Parathyroid adenoma (tissue), 2 donors: Measurements from ENCODE around the gene TMEM150B.

Experiments used
- H2AFZ ChIP-seq: fragments of 300-600 bp; sonication (generic); one replicate; pipeline ENCODE4 v1.7.0; 2017; ENCODE audit warnings: antibody characterized with exemption, mild to moderate bottlenecking
- H3K27ac ChIP-seq: fragments of 300-600 bp; sonication (generic); one replicate; pipeline ENCODE4 v1.7.0; 2017
- H3K27me3 ChIP-seq: fragments of 300-600 bp; sonication (generic); one replicate; pipeline ENCODE4 v1.7.0; 2017; ENCODE audit warnings: low read length; ENCODE audit not compliant: control insufficient read depth, insufficient read depth
- H3K36me3 ChIP-seq: fragments of 300-600 bp; sonication (generic); one replicate; pipeline ENCODE4 v1.7.0; 2017; ENCODE audit warnings: low read length; ENCODE audit not compliant: control insufficient read depth, insufficient read depth
- H3K4me1 ChIP-seq: fragments of 300-600 bp; sonication (generic); one replicate; pipeline ENCODE4 v1.7.0; 2017; ENCODE audit warnings: control low read depth
- H3K4me2 ChIP-seq: fragments of 300-600 bp; sonication (generic); one replicate; pipeline ENCODE4 v1.7.0; 2017; ENCODE audit warnings: low read length
- H3K4me3 ChIP-seq: fragments of 300-600 bp; sonication (generic); one replicate; pipeline ENCODE4 v1.7.0; 2017; ENCODE audit warnings: low read depth, low read length
- H3K79me2 ChIP-seq: fragments of 300-600 bp; sonication (generic); one replicate; pipeline ENCODE4 v1.7.0; 2017; ENCODE audit warnings: control low read depth
- H3K9ac ChIP-seq: fragments of 300-600 bp; sonication (generic); one replicate; pipeline ENCODE4 v1.7.0; 2017; ENCODE audit warnings: mild to moderate bottlenecking
- H3K9me3 ChIP-seq: fragments of 300-600 bp; sonication (generic); one replicate; pipeline ENCODE4 v1.7.0; 2017; ENCODE audit warnings: low read length; ENCODE audit not compliant: control insufficient read depth
- CTCF ChIP-seq: fragments of 300-600 bp; sonication (generic); IDR thresholded peaks from one replicate; pipeline ENCODE4 v1.7.0; 2017; ENCODE audit warnings: antibody characterized with exemption, mild to moderate bottlenecking
- donor health status: primary hyperparathyroidism.

The TMEM150B gene

GRCh38 chr19:55265723-55266386, 59.3 kb downstream of the TMEM150B start:
- no peak overlapping the region for H2AFZ ChIP-seq
- H3K4me2 ChIP-seq = no peak overlapping the region

GRCh38 chr19:55265173-55265572, 60.0 kb downstream of the TMEM150B start:
- Histone ChIP-seq H3K4me2 (no peak overlapping the region), H3K27ac (no peak overlapping the region), H3K79me2 (peaks cover 8% of the 10 kb centered on the region), H3K27me3 (no peaks in the 10 kb centered on the region), H3K4me1 (no peaks in the 10 kb centered on the region), H3K36me3 (no peaks in the 10 kb centered on the region), H2AFZ (no peak overlapping the region), H3K4me3 (no peak overlapping the region), H3K9me3 (no peaks in the 10 kb centered on the region), H3K9ac (no peak overlapping the region)
- no peak for TF ChIP-seq CTCF

More at GRCh38 chr19:55265723-55266386, 59.3 kb downstream of the TMEM150B start:
- no peak overlapping the region for H3K4me3 ChIP-seq
- no peaks in the 10 kb centered on the region for H3K27me3 ChIP-seq
- H3K4me1 ChIP-seq = no peaks in the 10 kb centered on the region
- no peaks in the 10 kb centered on the region for H3K9me3 ChIP-seq
- H3K9ac ChIP-seq = no peak overlapping the region
- H3K36me3 ChIP-seq = no peaks in the 10 kb centered on the region
- H3K27ac ChIP-seq = no peak overlapping the region
- peaks cover 8% of the 10 kb centered on the region for H3K79me2 ChIP-seq
- TF ChIP-seq CTCF = no peak

GRCh38 chr19:55264531-55264930, 60.6 kb downstream of the TMEM150B start:
- H3K27me3 ChIP-seq = no peaks in the 10 kb centered on the region
- no peaks in the 10 kb centered on the region for H3K9me3 ChIP-seq
- no peak overlapping the region for H3K4me2 ChIP-seq
- H3K79me2 ChIP-seq = peaks cover 8% of the 10 kb centered on the region
- no peaks in the 10 kb centered on the region for H3K36me3 ChIP-seq
- no peak overlapping the region for H2AFZ ChIP-seq
- no peak for TF ChIP-seq CTCF
- H3K9ac ChIP-seq = no peak overlapping the region
- H3K27ac ChIP-seq = no peak overlapping the region
- H3K4me3 ChIP-seq = no peak overlapping the region
- peaks cover 5% of the 10 kb centered on the region for H3K4me1 ChIP-seq
